Posterior cingulate gyrus (tissue), 11 donors: Measurements from ENCODE around the gene CSAD.
A peak's percentile ranks its signal among the peaks of the same experiment; 100 is the strongest.
"Not testable (repeated sequence)": the region's sequence is repeated elsewhere in the genome, so short reads cannot be mapped to it uniquely, and the experiment has no call there.

ENCODE experiments used
- DNase-seq, 10 donors: peaks; one replicate each; pipeline versions ENCODE4 v3.0.0 to v3.0.0-alpha.2; 2020 to 2021; ENCODE audit warnings: mixed read lengths in 3 of 10
- intact Hi-C: fragments of 100-400 bp; cut with DNase I; formaldehyde crosslinking; loops from one replicate; pipeline ENCODE4 v1.15.1; 2023

Gene CSAD

DNA sequence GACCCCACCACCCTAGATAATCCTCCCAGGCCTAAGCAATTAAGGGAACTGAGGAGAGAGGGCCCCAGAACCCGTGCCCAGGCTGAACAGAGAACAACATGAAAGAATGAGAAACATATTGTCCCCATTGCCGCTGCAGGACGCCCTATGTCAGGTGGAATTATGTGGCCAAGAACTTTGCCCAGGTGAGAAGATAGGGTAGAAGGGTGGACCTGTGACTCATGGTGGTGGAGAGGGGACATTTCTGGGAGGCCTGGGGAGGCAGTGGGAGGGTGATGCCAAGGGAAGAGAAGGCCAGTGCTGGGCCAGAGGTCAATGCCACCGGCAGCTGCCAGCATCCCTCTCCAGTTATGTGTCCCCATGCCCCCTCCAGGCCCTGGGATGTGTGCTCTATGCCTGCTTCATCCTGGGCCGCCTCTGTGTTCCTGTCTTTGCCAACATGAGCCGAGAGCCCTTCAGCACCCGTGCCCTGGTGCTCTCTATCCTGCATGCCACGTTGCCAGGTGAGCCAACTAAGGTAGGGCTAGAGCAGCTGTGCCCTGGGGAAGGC is 61.9 kb downstream of the CSAD start:
- intact Hi-C loops = no loop called here
- DNase-seq = no peak

GRCh38 chr12:53115891-53116648 is 64.7 kb downstream of the CSAD start:
- intact Hi-C loops = no loop called here
- no peak for DNase-seq

- DNase-seq = no peak
- intact Hi-C loops = no loop called here
Observed at GRCh38 chr12:53115112-53115890, 65.4 kb downstream of the CSAD start.

- no peak for DNase-seq
- intact Hi-C loops = no loop called here
Observed at GRCh38 chr12:53113951-53114350, 66.8 kb downstream of the CSAD start.

DNA sequence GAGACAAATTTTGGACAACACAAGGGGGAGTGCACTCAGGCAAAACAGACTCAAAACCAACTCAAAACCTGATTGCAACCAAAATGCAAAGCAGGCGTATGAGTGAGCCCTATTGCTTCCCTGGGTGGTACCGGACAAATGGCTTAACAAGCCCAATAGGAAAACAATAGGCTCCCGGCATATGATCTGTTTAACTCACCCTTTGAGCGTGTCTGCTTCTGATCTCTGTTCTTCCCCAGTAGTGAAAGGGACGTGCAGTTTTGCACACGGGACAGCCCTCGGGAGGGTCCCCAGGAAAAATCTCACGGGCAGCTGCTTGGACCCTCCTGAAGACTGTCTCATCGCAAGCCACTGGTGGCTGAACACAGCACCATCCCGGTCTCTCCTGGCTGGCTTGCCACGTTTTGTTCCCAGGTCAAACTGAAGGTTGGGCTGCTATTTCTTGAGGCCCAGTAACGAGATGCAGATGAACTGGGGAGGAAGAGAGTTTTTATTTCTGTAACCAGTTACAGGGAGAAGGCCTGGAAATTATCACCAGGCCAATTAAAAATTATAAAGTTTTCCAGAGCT is 67.5 kb downstream of the CSAD start:
- peak in 1 of 10 donors; percentile 67 for DNase-seq
- intact Hi-C loops = no loop called here

DNA sequence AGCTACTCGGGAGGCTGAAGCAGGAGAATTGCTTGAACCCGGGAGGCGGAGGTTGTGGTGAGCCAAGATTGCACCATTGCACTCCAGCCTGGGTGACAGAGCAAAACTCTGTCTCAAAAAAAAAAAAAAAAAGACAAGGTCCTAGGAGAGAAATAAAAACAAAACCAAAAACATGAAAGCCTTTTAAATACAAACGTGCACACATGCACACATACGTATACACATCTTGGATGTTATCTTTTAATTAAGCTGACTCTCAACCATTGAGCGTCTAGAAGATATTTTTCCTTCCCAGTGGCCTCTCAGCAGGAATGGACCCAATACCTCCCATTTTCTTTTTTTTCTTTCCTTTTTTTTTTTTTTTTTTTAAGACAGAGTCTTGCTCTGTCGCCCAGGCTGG is 68.3 kb downstream of the CSAD start:
- DNase-seq, intact Hi-C loops: not testable (repeated sequence)
